GM12892 (cell line): ENCODE results near the gene JMY.

Experiments
- POLR2A ChIP-seq: IDR thresholded peaks from 2 replicates; pipeline ENCODE4 v1.6.1; 2011; ENCODE audit warnings: low read depth, low read length, control low read depth
- POLR2AphosphoS5 ChIP-seq: IDR thresholded peaks from 2 replicates; pipeline ENCODE4 v1.6.1; 2011; ENCODE audit warnings: low read depth, low read length, control low read depth

DNA sequence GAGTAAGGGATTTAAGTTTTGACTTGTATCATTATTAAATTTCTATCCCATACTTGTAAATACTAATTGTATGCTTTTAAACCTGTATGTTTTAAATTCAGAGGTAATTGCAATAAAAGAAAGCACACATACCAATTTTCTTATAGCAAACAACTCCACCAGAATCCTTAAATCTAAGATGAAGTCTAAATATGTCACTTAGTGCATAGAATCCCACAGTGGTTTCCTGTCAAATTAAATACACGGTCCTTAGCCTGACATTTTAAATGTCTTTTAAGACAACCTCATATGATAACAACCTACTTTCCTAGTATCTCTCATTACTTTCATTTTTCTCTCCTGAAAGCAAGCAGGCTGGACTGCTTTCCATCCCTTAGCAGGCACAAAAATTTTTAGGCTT, 52.0 kb downstream of the JMY start:
- TF ChIP-seq POLR2A = no peak
- no peak for TF ChIP-seq POLR2AphosphoS5
